GM12878 (cell line): ENCODE measurements around the gene KDM5B. TPM values are rescaled to one million over a fixed set of nuclear protein-coding genes. Genes with fewer than 3 reads are reported as not detected.

Source experiments
- BHLHE40 ChIP-seq, 2 experiments: fragments of 450-650 bp in 1 of 2; IDR thresholded peaks; 2 replicates each; pipeline ENCODE4 v1.6.1; 2011 to 2017; ENCODE audit warnings: low read depth in 2 of 2, borderline replicate concordance in 1 of 2, improper control_type of control experiment in 1 of 2, low read length in 1 of 2, mild to moderate bottlenecking in 1 of 2
- CHD2 ChIP-seq: IDR thresholded peaks from 2 replicates; pipeline ENCODE4 v1.6.1; 2011; ENCODE audit warnings: low read depth, low read length, improper control_type of control experiment, borderline replicate concordance
- CTCF ChIP-seq, 3 experiments: IDR thresholded peaks in 2 of 3; conservative IDR thresholded peaks in 1 of 3; 2 replicates each; pipeline ENCODE4 v1.5.1; 2011; ENCODE audit warnings: low read depth in 3 of 3, low read length in 3 of 3, mild to moderate bottlenecking in 3 of 3, control low read depth in 2 of 3, moderate library complexity in 2 of 3, inconsistent platforms in 1 of 3, mixed read lengths in 1 of 3; ENCODE audit not compliant: control insufficient read depth in 2 of 3, insufficient read depth in 1 of 3; ENCODE audit errors: extremely low read depth in 1 of 3
- CUX1 ChIP-seq: IDR thresholded peaks from 2 replicates; pipeline ENCODE4 v1.6.1; 2012; ENCODE audit warnings: improper control_type of control experiment, low read depth, low read length; ENCODE audit not compliant: insufficient replicate concordance
- KLF5 ChIP-seq: fragments of 450-650 bp; IDR thresholded peaks from 2 replicates; pipeline ENCODE4 v1.6.1; 2014; ENCODE audit warnings: mild to moderate bottlenecking; ENCODE audit not compliant: partially characterized antibody
- NR2C1 ChIP-seq: fragments of 450-650 bp; IDR thresholded peaks from 2 replicates; pipeline ENCODE4 v1.6.1; 2017; ENCODE audit warnings: antibody characterized with exemption, mild to moderate bottlenecking, moderate library complexity
- RELA ChIP-seq: fragments of 450-650 bp; IDR thresholded peaks from 2 replicates; pipeline ENCODE4 v1.8.0; 2014; ENCODE audit warnings: borderline replicate concordance; ENCODE audit not compliant: partially characterized antibody
- RUNX3 ChIP-seq: IDR thresholded peaks from 2 replicates; pipeline ENCODE4 v1.6.1; 2012; ENCODE audit warnings: low read length, inconsistent platforms
- SREBF1 ChIP-seq: IDR thresholded peaks from 2 replicates; pipeline ENCODE4 v1.6.1; 2012; ENCODE audit warnings: mild to moderate bottlenecking, low read length
- SREBF2 ChIP-seq: IDR thresholded peaks from 2 replicates; pipeline ENCODE4 v1.6.1; 2012; ENCODE audit warnings: mild to moderate bottlenecking, low read length
- TARDBP ChIP-seq: IDR thresholded peaks from 2 replicates; pipeline ENCODE4 v1.6.1; 2016; ENCODE audit warnings: borderline replicate concordance
- ZNF274 ChIP-seq: IDR thresholded peaks from one replicate; pipeline ENCODE4 v1.8.0; 2011; ENCODE audit not compliant: insufficient read length, insufficient read depth
- polyA plus RNA-seq, 11 experiments: library from polyadenylated mRNA; depleted of rRNA in 4 of 11; unstranded in 6 of 11; stranded (reverse) in 5 of 11; fragments of >200 nt; fragmentation: Nextera tagmentation in 4 of 11; fragmentation: Illumina TruSeq in 1 of 11; extraction: Ambion mirVana in 4 of 11; extraction: Trizol in 1 of 11; gene quantifications; 1 replicate in 1 of 11; 2 replicates in 10 of 11; pipeline versions ENCODE4 v1.2.1 to v1.2.3, GENCODE V29; 2011 to 2016; ENCODE audit warnings: inconsistent platforms in 2 of 11, missing spikeins in 2 of 11, low read depth in 1 of 11
- total RNA-seq, 4 experiments: library from RNA; depleted of rRNA in 3 of 4; stranded (reverse); fragments of >200 nt in 3 of 4; fragmentation: Illumina TruSeq in 1 of 4; extraction: Trizol in 1 of 4; gene quantifications; 2 replicates each; pipeline versions ENCODE4 v1.2.1 to v1.2.3, GENCODE V29; 2013 to 2021
- TF ChIP-seq, protein P1 (sequence below): IDR thresholded peaks from 2 replicates; pipeline ENCODE4 v1.6.1; 2011; ENCODE audit warnings: mild to moderate bottlenecking, low read depth, low read length, moderate library complexity; ENCODE audit not compliant: insufficient replicate concordance
- TF ChIP-seq, protein P2 (sequence below): fragments of 450-650 bp; IDR thresholded peaks from 2 replicates; pipeline ENCODE4 v1.6.1; 2018; ENCODE audit warnings: borderline replicate concordance, mild to moderate bottlenecking; ENCODE audit not compliant: partially characterized antibody

Gene KDM5B
- total and polyA plus RNA-seq, 10 of the 15 experiments (the other 5 are each of a cell fraction or from before 2014, with no cell fraction given) = 1.7 to 26.6 (median 8.1) TPM

DNA sequence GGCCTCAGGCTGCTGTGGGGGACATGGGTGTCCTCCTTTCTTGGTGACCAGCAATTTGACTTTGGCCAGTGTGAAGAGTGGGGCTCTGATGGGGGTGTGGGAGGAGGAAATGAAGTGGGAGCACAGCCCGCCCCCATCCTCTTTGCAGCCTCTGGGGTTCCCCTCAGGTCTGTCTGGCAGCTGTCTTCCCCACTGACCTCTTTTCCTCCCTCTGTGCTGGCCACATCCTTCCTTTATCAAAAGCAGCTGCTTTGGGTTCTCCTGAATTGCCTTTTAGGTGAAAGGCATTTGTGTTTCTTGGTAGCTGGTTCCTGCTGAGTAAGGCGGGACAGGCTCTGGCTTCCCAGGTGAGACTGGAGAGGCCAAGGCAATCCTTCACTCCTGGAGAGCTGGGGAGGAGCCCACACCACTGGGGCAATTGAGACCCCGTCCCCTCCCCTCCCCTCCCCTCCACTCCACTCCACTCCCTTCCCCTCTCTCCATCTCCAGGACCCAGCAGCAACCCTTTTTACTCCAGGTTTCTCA, 27.4 kb upstream of the KDM5B start (continued):
- TF ChIP-seq ZNF274 = no peak
- TF ChIP-seq CUX1 = no peak
- TF ChIP-seq, protein P1, sequence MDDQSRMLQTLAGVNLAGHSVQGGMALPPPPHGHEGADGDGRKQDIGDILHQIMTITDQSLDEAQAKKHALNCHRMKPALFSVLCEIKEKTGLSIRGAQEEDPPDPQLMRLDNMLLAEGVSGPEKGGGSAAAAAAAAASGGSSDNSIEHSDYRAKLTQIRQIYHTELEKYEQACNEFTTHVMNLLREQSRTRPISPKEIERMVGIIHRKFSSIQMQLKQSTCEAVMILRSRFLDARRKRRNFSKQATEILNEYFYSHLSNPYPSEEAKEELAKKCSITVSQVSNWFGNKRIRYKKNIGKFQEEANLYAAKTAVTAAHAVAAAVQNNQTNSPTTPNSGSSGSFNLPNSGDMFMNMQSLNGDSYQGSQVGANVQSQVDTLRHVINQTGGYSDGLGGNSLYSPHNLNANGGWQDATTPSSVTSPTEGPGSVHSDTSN = no peak
- TF ChIP-seq TARDBP = no peak
- TF ChIP-seq, protein P2, sequence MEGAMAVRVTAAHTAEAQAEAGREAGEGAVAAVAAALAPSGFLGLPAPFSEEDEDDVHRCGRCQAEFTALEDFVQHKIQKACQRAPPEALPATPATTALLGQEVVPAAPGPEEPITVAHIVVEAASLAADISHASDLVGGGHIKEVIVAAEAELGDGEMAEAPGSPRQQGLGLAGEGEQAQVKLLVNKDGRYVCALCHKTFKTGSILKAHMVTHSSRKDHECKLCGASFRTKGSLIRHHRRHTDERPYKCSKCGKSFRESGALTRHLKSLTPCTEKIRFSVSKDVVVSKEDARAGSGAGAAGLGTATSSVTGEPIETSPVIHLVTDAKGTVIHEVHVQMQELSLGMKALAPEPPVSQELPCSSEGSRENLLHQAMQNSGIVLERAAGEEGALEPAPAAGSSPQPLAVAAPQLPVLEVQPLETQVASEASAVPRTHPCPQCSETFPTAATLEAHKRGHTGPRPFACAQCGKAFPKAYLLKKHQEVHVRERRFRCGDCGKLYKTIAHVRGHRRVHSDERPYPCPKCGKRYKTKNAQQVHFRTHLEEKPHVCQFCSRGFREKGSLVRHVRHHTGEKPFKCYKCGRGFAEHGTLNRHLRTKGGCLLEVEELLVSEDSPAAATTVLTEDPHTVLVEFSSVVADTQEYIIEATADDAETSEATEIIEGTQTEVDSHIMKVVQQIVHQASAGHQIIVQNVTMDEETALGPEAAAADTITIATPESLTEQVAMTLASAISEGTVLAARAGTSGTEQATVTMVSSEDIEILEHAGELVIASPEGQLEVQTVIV = no peak
- no peak for TF ChIP-seq CTCF (IDR thresholded peaks at IDR 0.05 in 2 of 3, conservative IDR thresholded peaks at IDR 0.05 in 1 of 3; ENCODE audit: control insufficient read depth in 2 of 3, extremely low read depth in 1 of 3, insufficient read depth in 1 of 3, low read depth in 3 of 3, low read length in 3 of 3)
- no peak for TF ChIP-seq KLF5
- peak; percentile 73 for TF ChIP-seq RUNX3
- TF ChIP-seq SREBF1 = no peak
- TF ChIP-seq CHD2 = no peak
- TF ChIP-seq BHLHE40 (IDR thresholded peaks at IDR 0.05; ENCODE audit: borderline replicate concordance in 1 of 2, low read depth in 2 of 2, low read length in 1 of 2) = no peak
- no peak for TF ChIP-seq SREBF2
- TF ChIP-seq RELA = no peak
- no peak for TF ChIP-seq NR2C1
